Heart right ventricle (tissue), 16 donors: ENCODE data around the gene TMPRSS2. TPM values are rescaled to one million over a fixed set of nuclear protein-coding genes. Genes with fewer than 3 reads are reported as not detected.

Experiments
- ATAC-seq, 8 donors: fragments of 200-7000 bp; cut with Tn5 transposase; one replicate each; pipeline ENCODE4 v1.9.1; 2020; ENCODE audit warnings: mild to moderate bottlenecking in 8 of 8, moderate library complexity in 8 of 8, moderate number of reproducible peaks in 1 of 8
- DNase-seq, 2 donors: peaks; one replicate each; pipeline ENCODE4 v3.0.0-alpha.2; 2020
- H3K27ac ChIP-seq, 10 donors: fragments of 200-600 bp; sonication (generic) in 2 of 10; one replicate each; pipeline versions ENCODE4 v1.5.0 to v1.8.0; 2020 to 2022; ENCODE audit warnings: mild to moderate bottlenecking in 3 of 10
- H3K27me3 ChIP-seq, 7 donors: fragments of 200-600 bp; one replicate each; pipeline ENCODE4 v1.8.0; 2021 to 2022; ENCODE audit warnings: mild to moderate bottlenecking in 2 of 7
- H3K36me3 ChIP-seq, 9 donors: fragments of 200-600 bp; sonication (generic) in 1 of 9; one replicate each; pipeline versions ENCODE4 v1.5.0 to v1.8.0; 2020 to 2022; ENCODE audit warnings: mild to moderate bottlenecking in 2 of 9
- H3K4me1 ChIP-seq, 9 donors: fragments of 200-600 bp; sonication (generic) in 1 of 9; one replicate each; pipeline versions ENCODE4 v1.5.0 to v1.8.0; 2020 to 2022; ENCODE audit warnings: mild to moderate bottlenecking in 4 of 9
- H3K4me3 ChIP-seq, 10 donors: fragments of 200-600 bp; sonication (generic) in 2 of 10; one replicate each; pipeline versions ENCODE4 v1.5.0 to v1.8.0; 2020 to 2022; ENCODE audit warnings: mild to moderate bottlenecking in 7 of 10, moderate library complexity in 2 of 10
- H3K9me3 ChIP-seq, 11 donors: fragments of 200-600 bp in 10 of 11; sonication (generic) in 2 of 11; one replicate each; pipeline versions ENCODE4 v1.5.0 to v1.8.0; 2013 to 2022; ENCODE audit warnings: mild to moderate bottlenecking in 2 of 11, control low read depth in 1 of 11, moderate library complexity in 1 of 11
- WGBS, 2 donors: extraction: QIAGEN DNeasy Blood & Tissue Kit; methylation state at CpG; one replicate each; pipeline ENCODE4 v1.1.7; 2013; ENCODE audit warnings: inconsistent platforms in 1 of 2; 5-methylcytosine and 5-hydroxymethylcytosine counted together
- intact Hi-C, 10 donors: fragments of 100-400 bp; cut with DNase I; formaldehyde crosslinking; loops; one replicate each; pipeline versions ENCODE4 v1.11.1 to v1.14.2; 2022
- polyA plus RNA-seq, 2 donors: library from polyadenylated mRNA; stranded (reverse); fragments of 200-250 nt; gene quantifications; one replicate each; pipeline ENCODE4 v1.2.3, GENCODE V29; 2013
- total RNA-seq, 10 donors: library from RNA; stranded (reverse); fragmentation: NEBNext Ultra II Directional in 3 of 10; extraction: Animal tissue kit (Norgen Biotek cat#: 25700) in 3 of 10; gene quantifications; one replicate each; pipeline versions ENCODE4 v1.2.1 to v1.2.4, GENCODE V29; 2021 to 2023
- TF ChIP-seq, protein P1 (sequence below), 9 donors: fragments of 200-600 bp; sonication (generic) in 2 of 9; IDR thresholded peaks; one replicate each; pipeline versions ENCODE4 v1.5.0 to v1.8.0; 2021 to 2022; ENCODE audit warnings: antibody characterized with exemption in 9 of 9, mild to moderate bottlenecking in 5 of 9, moderate library complexity in 1 of 9
- donor health status: Arrhythmogenic right ventricular cardiomyopathy.
- donor health status: ischemic (EF 13 %, LVEDD 7.1; RV severe dilation, severe dysfunction).
- donor health status: healthy with polysubstance abuse.
- donor health status: DM: no; HTN: yes; CAD: no.
- donor health status: DM: no; HTN: no; CAD: no.
- donor health status: ischemic (EF 25% LVEDD 6.9; RV normal size, moderate dysfunction).
- donor health status: ischemic (EF 25% LVEDD 5.7; RV mildly dilated, moderate dysfunction).
- donor health status: healthy.
- donor health status: DM: yes; HTN: yes; CAD: no.
- donor health status: Ischemic cardiomyopathy.
- donor health status: ischemic (EF 35%, LVEDD 5.7; RV mildly dilated, moderate dysfunction).
- donor health status: nonischemic (EF 11% LVEDD 7.7; RV severe dilation, severe dysfunction).
- donor health status: DM: yes; HTN: yes; CAD: no.
- donor health status: PGD.
- donor health status: ischemic (EF 29% LVEDD 5.4; RV normal size, mild dysfunction).
- donor health status: nonischemic (EF 23%, LVEDD 6.1; RV moderate dilation, normal function).

Gene TMPRSS2
- total and polyA plus RNA-seq, 12 donors, result 0.03 TPM; not detected in 11

DNA sequence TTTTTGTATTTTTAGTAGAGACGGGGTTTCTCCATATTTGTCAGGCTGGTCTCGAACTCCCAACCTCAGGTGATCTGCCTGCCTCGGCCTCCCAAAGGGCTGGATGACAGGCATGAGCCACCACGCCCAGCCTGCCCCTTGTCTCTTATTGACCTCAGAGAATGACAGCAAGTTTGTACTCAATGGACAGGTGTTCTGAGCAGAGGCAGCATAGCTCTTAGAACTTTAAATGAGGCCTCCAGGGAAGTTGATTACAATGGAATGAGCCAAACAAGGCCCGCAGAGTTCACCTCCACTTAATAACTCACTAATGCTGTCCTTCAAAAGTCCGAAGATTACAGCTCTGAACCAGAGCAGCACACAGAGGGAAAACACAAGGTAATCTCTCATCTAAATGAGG, 10.9 kb downstream of the TMPRSS2 start:
- no peaks in the 10 kb centered on the region for H3K9me3 ChIP-seq
- ATAC-seq (no peak), DNase-seq (no peak)
- H3K27me3 ChIP-seq, result peaks cover 0 to 48% (median 27%) of the 10 kb centered on the region in 7 donors
- H3K27ac ChIP-seq, result no peak overlapping the region
- no peaks in the 10 kb centered on the region for H3K36me3 ChIP-seq
- TF ChIP-seq, protein P1, sequence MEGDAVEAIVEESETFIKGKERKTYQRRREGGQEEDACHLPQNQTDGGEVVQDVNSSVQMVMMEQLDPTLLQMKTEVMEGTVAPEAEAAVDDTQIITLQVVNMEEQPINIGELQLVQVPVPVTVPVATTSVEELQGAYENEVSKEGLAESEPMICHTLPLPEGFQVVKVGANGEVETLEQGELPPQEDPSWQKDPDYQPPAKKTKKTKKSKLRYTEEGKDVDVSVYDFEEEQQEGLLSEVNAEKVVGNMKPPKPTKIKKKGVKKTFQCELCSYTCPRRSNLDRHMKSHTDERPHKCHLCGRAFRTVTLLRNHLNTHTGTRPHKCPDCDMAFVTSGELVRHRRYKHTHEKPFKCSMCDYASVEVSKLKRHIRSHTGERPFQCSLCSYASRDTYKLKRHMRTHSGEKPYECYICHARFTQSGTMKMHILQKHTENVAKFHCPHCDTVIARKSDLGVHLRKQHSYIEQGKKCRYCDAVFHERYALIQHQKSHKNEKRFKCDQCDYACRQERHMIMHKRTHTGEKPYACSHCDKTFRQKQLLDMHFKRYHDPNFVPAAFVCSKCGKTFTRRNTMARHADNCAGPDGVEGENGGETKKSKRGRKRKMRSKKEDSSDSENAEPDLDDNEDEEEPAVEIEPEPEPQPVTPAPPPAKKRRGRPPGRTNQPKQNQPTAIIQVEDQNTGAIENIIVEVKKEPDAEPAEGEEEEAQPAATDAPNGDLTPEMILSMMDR (IDR thresholded peaks at IDR 0.05), result no peak
- no peak overlapping the region for H3K4me3 ChIP-seq
- H3K4me1 ChIP-seq, result no peaks in the 10 kb centered on the region
- 82 to 84% methylated on average over 6 of the region's 6 CpGs for WGBS, 2 donors
- intact Hi-C loops, result no loop called here

DNA sequence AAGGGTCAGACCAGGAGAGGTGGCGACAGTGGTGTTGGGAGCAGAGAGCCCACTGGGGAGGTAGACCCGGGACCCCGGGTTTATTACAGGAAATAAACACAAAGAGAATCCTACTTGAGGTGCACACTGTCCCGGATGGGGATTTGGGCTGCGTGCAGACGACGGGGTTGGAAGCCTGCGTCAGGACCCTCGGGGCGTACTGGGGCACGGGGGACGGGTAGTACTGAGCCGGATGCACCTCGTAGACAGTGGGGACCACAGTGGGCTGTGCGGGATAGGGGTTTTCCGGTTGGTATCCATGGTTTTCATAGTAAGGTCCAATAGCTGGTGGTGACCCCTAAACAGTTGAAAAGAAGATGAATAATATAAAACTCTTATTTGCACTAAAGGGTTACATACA, 13.7 kb downstream of the TMPRSS2 start:
- Histone ChIP-seq H3K27ac (no peak overlapping the region), H3K4me1 (no peaks in the 10 kb centered on the region), H3K27me3 (peaks cover 0 to 49% (median 15%) of the 10 kb centered on the region in 7 donors), H3K36me3 (no peaks in the 10 kb centered on the region), H3K4me3 (no peak overlapping the region), H3K9me3 (no peaks in the 10 kb centered on the region)
- WGBS, 2 donors, result 93 to 95% methylated on average over 16 of the region's 16 CpGs
- intact Hi-C loops, result no loop called here
- ATAC-seq (no peak), DNase-seq (no peak)
- TF ChIP-seq, protein P1 (IDR thresholded peaks at IDR 0.05), result no peak

DNA sequence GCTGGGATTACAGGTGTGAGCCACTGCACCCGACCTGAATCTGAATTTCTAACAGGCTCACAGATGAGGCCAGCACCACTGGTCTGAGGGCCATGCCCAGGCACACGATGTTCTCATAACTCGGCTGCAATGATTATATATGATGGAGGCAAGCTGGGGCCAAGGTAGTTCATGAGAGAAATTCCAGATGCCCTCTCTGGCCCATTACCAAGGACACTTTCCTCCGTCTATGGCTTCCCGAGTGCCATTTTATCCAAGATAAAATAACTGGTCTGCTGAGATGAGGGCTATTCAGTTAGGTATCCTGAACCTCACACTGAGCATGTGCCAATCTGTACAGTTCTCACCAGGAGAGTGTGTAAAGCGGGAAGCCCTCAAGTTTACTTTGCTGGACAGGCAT, 16.5 kb downstream of the TMPRSS2 start:
- intact Hi-C loops, result no loop called here
- TF ChIP-seq, protein P1 (IDR thresholded peaks at IDR 0.05), result no peak
- no peaks in the 10 kb centered on the region for H3K9me3 ChIP-seq
- H3K27me3 ChIP-seq, result peaks cover 0 to 38% (median 11%) of the 10 kb centered on the region in 7 donors
- no peaks in the 10 kb centered on the region for H3K36me3 ChIP-seq
- ATAC-seq, result no peak
- DNase-seq, result no peak
- H3K4me3 ChIP-seq, result no peak overlapping the region
- 50 to 54% methylated on average over 6 of the region's 6 CpGs for WGBS, 2 donors
- peaks cover 0 to under 1% (median 0%) of the 10 kb centered on the region in 9 donors for H3K4me1 ChIP-seq
- no peak overlapping the region for H3K27ac ChIP-seq

DNA sequence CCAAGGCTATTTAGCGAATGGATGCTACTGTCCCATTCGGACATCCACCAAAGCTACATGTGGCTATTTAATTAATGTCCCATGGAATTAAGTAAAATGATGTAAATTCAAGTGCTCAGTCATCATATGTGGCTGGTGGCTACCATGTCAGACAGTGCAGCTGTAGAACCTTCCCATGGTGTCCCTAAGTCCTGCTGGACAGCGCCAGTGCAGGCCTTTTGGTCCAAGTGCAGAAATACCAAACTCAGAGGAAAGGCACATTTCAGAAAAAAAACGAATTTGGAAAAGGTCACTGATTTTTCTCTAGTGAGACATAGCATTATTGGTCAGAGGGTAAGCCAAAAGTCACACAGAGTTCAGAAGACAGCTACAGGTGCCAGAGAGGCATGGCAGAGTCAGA, 17.6 kb downstream of the TMPRSS2 start:
- DNase-seq, result no peak
- WGBS, 2 donors, result 67 to 68% methylated on average over 4 of the region's 4 CpGs
- TF ChIP-seq, protein P1 (IDR thresholded peaks at IDR 0.05), result no peak
- H3K27me3 ChIP-seq, result peaks cover 0 to 38% (median 11%) of the 10 kb centered on the region in 7 donors
- H3K36me3 ChIP-seq, result no peaks in the 10 kb centered on the region
- no peak for ATAC-seq
- H3K9me3 ChIP-seq, result no peaks in the 10 kb centered on the region
- peaks cover 0 to 4% (median 0%) of the 10 kb centered on the region in 9 donors for H3K4me1 ChIP-seq
- H3K27ac ChIP-seq, result no peak overlapping the region
- no peak overlapping the region for H3K4me3 ChIP-seq
- intact Hi-C loops, result no loop called here
